ENCODE data around the gene COL13A1. TPM values are rescaled to one million over a fixed set of nuclear protein-coding genes. Genes with fewer than 3 reads are reported as not detected.

COL13A1 gene
- polyA plus RNA-seq, 1 of the 3 experiments (the other 2 are of a cell fraction): 26.7 TPM

- no peak for TF ChIP-seq REST (IDR thresholded peaks at IDR 0.05; ENCODE audit: low read depth, low read length)
Measured at GRCh38 chr10:69794673-69795072, 7.0 kb upstream of the COL13A1 start (continued).

GRCh38 chr10:69795242-69795934, 6.3 kb upstream of the COL13A1 start:
- H3F3A ChIP-seq (replicated peaks; ENCODE audit: insufficient read depth): no peaks in the 10 kb centered on the region
- 0% methylated on average over 1 of the region's 1 CpG for WGBS (ENCODE audit: low lambda C conversion rate)
- CTCF ChIA-PET: interaction anchor here (0.6 to 15.4 kb wide), 6 partner anchors 10 to 163 kb away, joined by 3 to 160 read pairs (median 4); no protein-coding TSS in a partner anchor
- no peaks in the 10 kb centered on the region for H3K36me3 ChIP-seq (replicated peaks in 1 of 2; ENCODE audit: control insufficient read depth in 1 of 2, insufficient read depth in 2 of 2, low read length in 1 of 2)
- H3K27ac ChIP-seq (ENCODE audit: low read depth in 2 of 2, low read length in 1 of 2): no peak overlapping the region
- H3K9me2 ChIP-seq: no peaks in the 10 kb centered on the region
- no peak overlapping the region for H2AFZ ChIP-seq (ENCODE audit: low read depth)
- H4K20me1 ChIP-seq (ENCODE audit: insufficient read depth): no peaks in the 10 kb centered on the region
- no peaks in the 10 kb centered on the region for H3K79me2 ChIP-seq (ENCODE audit: insufficient read depth)
- peaks cover 0 to 7% of the 10 kb centered on the region in 2 experiments; a peak in 1 of 4 replicates for H3K4me1 ChIP-seq (ENCODE audit: control insufficient read depth in 1 of 2, insufficient read depth in 2 of 2, low read depth in 1 of 2, low read length in 1 of 2)
- DNase-seq: no peak
- no peak overlapping the region for H3K4me3 ChIP-seq (ENCODE audit: low read depth in 2 of 2, low read length in 1 of 2)
- no peak overlapping the region for H3K9ac ChIP-seq
- 0 out of 2 replicates have a peak, but pooled peaks cover 10% of the 10 kb centered on the region for H3K27me3 ChIP-seq (ENCODE audit: insufficient read depth)
- POLR2A ChIA-PET: no interaction called here
- no peak for TF ChIP-seq MAX (IDR thresholded peaks at IDR 0.05; ENCODE audit: low read depth)
- H3K4me2 ChIP-seq: no peak overlapping the region
- no peaks in the 10 kb centered on the region for H3K9me3 ChIP-seq

- Histone ChIP-seq H3K27ac (ENCODE audit: low read depth in 2 of 2, low read length in 1 of 2) (no peak overlapping the region), H3F3A (replicated peaks; ENCODE audit: insufficient read depth) (peaks cover 3% of the 10 kb centered on the region), H3K9ac (no peak overlapping the region), H3K9me2 (no peaks in the 10 kb centered on the region), H3K4me1 (ENCODE audit: control insufficient read depth in 1 of 2, insufficient read depth in 2 of 2, low read depth in 1 of 2, low read length in 1 of 2) (peaks cover 0 to 11% of the 10 kb centered on the region in 2 experiments; a peak in 2 of 4 replicates), H3K4me2 (no peak overlapping the region), H3K27me3 (ENCODE audit: insufficient read depth) (0 out of 2 replicates have a peak, but pooled peaks cover 10% of the 10 kb centered on the region), H3K79me2 (ENCODE audit: insufficient read depth) (peaks cover 3% of the 10 kb centered on the region; the same call in 1 of the 2 replicates), H3K36me3 (replicated peaks in 1 of 2; ENCODE audit: control insufficient read depth in 1 of 2, insufficient read depth in 2 of 2, low read length in 1 of 2) (no peaks in the 10 kb centered on the region), H2AFZ (ENCODE audit: low read depth) (no peak overlapping the region), H3K4me3 (ENCODE audit: low read depth in 2 of 2, low read length in 1 of 2) (no peak overlapping the region), H3K9me3 (no peaks in the 10 kb centered on the region), H4K20me1 (ENCODE audit: insufficient read depth) (no peaks in the 10 kb centered on the region)
- DNase-seq: no peak
- 70% methylated on average over 7 of the region's 7 CpGs for WGBS (ENCODE audit: low lambda C conversion rate)
- POLR2A ChIA-PET: no interaction called here
- CTCF ChIA-PET: interaction anchor here (1.1 to 15.4 kb wide), 5 partner anchors 19 to 152 kb away, joined by 3 to 160 read pairs (median 32); no protein-coding TSS in a partner anchor
- TF ChIP-seq JUND (IDR thresholded peaks at IDR 0.05) (no peak), ELF1 (IDR thresholded peaks at IDR 0.05) (no peak), USF1 (IDR thresholded peaks at IDR 0.05; ENCODE audit: borderline replicate concordance, low read depth) (no peak), RFX5 (IDR thresholded peaks at IDR 0.05; ENCODE audit: low read length) (no peak), RCOR1 (IDR thresholded peaks at IDR 0.05; ENCODE audit: low read length) (no peak), MEF2A (IDR thresholded peaks at IDR 0.05; ENCODE audit: borderline replicate concordance, low read depth) (no peak), GABPA (IDR thresholded peaks at IDR 0.05; ENCODE audit: low read depth) (no peak), GATA2 (CRISPR knock-in tag; IDR thresholded peaks at IDR 0.05) (no peak), RXRA (IDR thresholded peaks at IDR 0.05; ENCODE audit: borderline replicate concordance, low read depth) (no peak), IRF3 (IDR thresholded peaks at IDR 0.05; ENCODE audit: low read depth, low read length) (no peak), MXI1 (IDR thresholded peaks at IDR 0.05; ENCODE audit: low read depth, low read length) (no peak), MAX (IDR thresholded peaks at IDR 0.05; ENCODE audit: low read depth) (no peak), EZH2phosphoT487 (IDR thresholded peaks at IDR 0.05; ENCODE audit: borderline replicate concordance, low read depth) (no peak), POLR2AphosphoS5 (IDR thresholded peaks at IDR 0.05; ENCODE audit: low read depth, low read length) (no peak), EP300 (IDR thresholded peaks at IDR 0.05; ENCODE audit: borderline replicate concordance in 1 of 2, low read depth in 1 of 2, low read length in 1 of 2) (no peak), CTCF (IDR thresholded peaks at IDR 0.05) (no peak)
Measured at GRCh38 chr10:69797959-69798358, 3.7 kb upstream of the COL13A1 start.

Measured in SK-N-SH (cell line).